Liver (tissue), 3 donors: ENCODE results near the gene NAGPA.

Experiments used
- ATF3 ChIP-seq: IDR thresholded peaks from 2 replicates; pipeline ENCODE4 v1.6.1; 2016; ENCODE audit warnings: antibody characterized with exemption
- CTCF ChIP-seq: fragments of 150-350 bp; IDR thresholded peaks from 2 replicates; pipeline ENCODE4 v1.5.1; 2017; ENCODE audit warnings: improper control_type of control experiment, low read depth, low read length; ENCODE audit not compliant: missing input control
- GABPA ChIP-seq, 2 donors: IDR thresholded peaks in 1 of 2; conservative IDR thresholded peaks in 1 of 2; 2 replicates each; pipeline ENCODE4 v1.6.1; 2016; ENCODE audit warnings: antibody characterized with exemption in 2 of 2, mild to moderate bottlenecking in 1 of 2, moderate library complexity in 1 of 2
- HNF4G ChIP-seq: IDR thresholded peaks from 2 replicates; pipeline ENCODE4 v1.6.1; 2016; ENCODE audit warnings: antibody characterized with exemption
- JUND ChIP-seq, 2 donors: IDR thresholded peaks; 2 replicates each; pipeline ENCODE4 v1.6.1; 2016; ENCODE audit warnings: antibody characterized with exemption in 2 of 2
- RAD21 ChIP-seq, 2 donors: IDR thresholded peaks; 2 replicates each; pipeline ENCODE4 v1.6.1; 2016; ENCODE audit warnings: antibody characterized with exemption in 2 of 2, mild to moderate bottlenecking in 2 of 2
- RXRA ChIP-seq, 2 donors: IDR thresholded peaks; 2 replicates each; pipeline ENCODE4 v1.6.1; 2017 to 2018; ENCODE audit warnings: antibody characterized with exemption in 2 of 2, mild to moderate bottlenecking in 1 of 2
- donor health status: healthy.
- donor health status: healthy.

- TF ChIP-seq CTCF, result no peak
- no peak for TF ChIP-seq RXRA (IDR thresholded peaks at IDR 0.05)
- TF ChIP-seq RAD21 (IDR thresholded peaks at IDR 0.05), result no peak
- TF ChIP-seq ATF3, result no peak
- TF ChIP-seq HNF4G, result no peak
- no peak for TF ChIP-seq JUND (IDR thresholded peaks at IDR 0.05)
- TF ChIP-seq GABPA (IDR thresholded peaks at IDR 0.05 in 1 of 2, conservative IDR thresholded peaks at IDR 0.05 in 1 of 2), result no peak
These were observed 43.6 kb upstream of the NAGPA start for GRCh38 chr16:5077304-5077703.
